Measurements from ENCODE around the gene PCNX3.
"Not testable (repeated sequence)": the region's sequence is repeated elsewhere in the genome, so short reads cannot be mapped to it uniquely, and the experiment has no call there.

Gene PCNX3

GRCh38 chr11:65621460-65621859 is 5.9 kb downstream of the PCNX3 start:
- DNase-seq: no peak

- DNase-seq: no peak
Measured at GRCh38 chr11:65622011-65622410, 6.4 kb downstream of the PCNX3 start.

GRCh38 chr11:65623177-65623576 is 7.6 kb downstream of the PCNX3 start:
- DNase-seq: no peak

- no peak for DNase-seq
Measured at GRCh38 chr11:65623852-65624616, 8.5 kb downstream of the PCNX3 start.

GRCh38 chr11:65624931-65625627 is 9.5 kb downstream of the PCNX3 start:
- DNase-seq: no peak

- DNase-seq: peak; percentile 24
Measured at GRCh38 chr11:65625628-65626342, 10.2 kb downstream of the PCNX3 start.

GRCh38 chr11:65627202-65627601 is 11.6 kb downstream of the PCNX3 start:
- no peak for DNase-seq

GRCh38 chr11:65629579-65629978 is 14.0 kb downstream of the PCNX3 start:
- no peak for DNase-seq

GRCh38 chr11:65630215-65630614 is 14.6 kb downstream of the PCNX3 start:
- no peak for DNase-seq

GRCh38 chr11:65633390-65634108 is 18.0 kb downstream of the PCNX3 start:
- no peak for DNase-seq

- DNase-seq: no peak
Measured at GRCh38 chr11:65634109-65634436, 18.5 kb downstream of the PCNX3 start.

GRCh38 chr11:65634440-65634839 is 18.9 kb downstream of the PCNX3 start:
- no peak for DNase-seq

GRCh38 chr11:65634905-65635731 is 19.5 kb downstream of the PCNX3 start:
- no peak for DNase-seq

- no peak for DNase-seq
Measured at GRCh38 chr11:65636108-65637031, 20.8 kb downstream of the PCNX3 start.

- DNase-seq: no peak
Measured at GRCh38 chr11:65637032-65637557, 21.5 kb downstream of the PCNX3 start.

GRCh38 chr11:65637794-65638419 is 22.3 kb downstream of the PCNX3 start, which contains the start of gene SIPA1:
Gene SIPA1 (plus strand): TSS chr11:65638101. CDS start chr11:65640922, 2,821 bp downstream.
- DNase-seq: peak; percentile 95

- DNase-seq: not testable (repeated sequence)
Measured at GRCh38 chr11:65639228-65639597, 23.6 kb downstream of the PCNX3 start.

- no peak for DNase-seq
Measured at GRCh38 chr11:65639623-65640482, 24.3 kb downstream of the PCNX3 start.

Measured in HCEC 1CT (cell line).